H1 (cell line): ENCODE data around the gene ATP1A1. TPM values are rescaled to one million over a fixed set of nuclear protein-coding genes. Genes with fewer than 3 reads are reported as not detected.

Experiments
- CTCF ChIA-PET: fragments of 300-600 bp; sonication (Branson Sonifier 250); formaldehyde crosslinking; loops from one replicate; lab custom pipeline; 2021; ENCODE audit not compliant: partially characterized antibody; lab: Charles Lee
- POLR2A ChIA-PET: fragments of 300-600 bp; sonication (Branson Sonifier 250); formaldehyde crosslinking; loops from one replicate; lab custom pipeline; 2021; ENCODE audit warnings: inconsistent platforms; ENCODE audit not compliant: partially characterized antibody; lab: Charles Lee
- DNase-seq, 2 experiments: peaks; one replicate each; pipeline versions ENCODE4 v3.0.0 to v3.0.0-alpha.2; 2010 to 2022; ENCODE audit warnings: low spot score in 2 of 2, low read depth in 1 of 2, mixed read lengths in 1 of 2
- FAIRE-seq: peaks from 2 replicates; lab custom pipeline; 2011; peaks lifted over from hg19 to GRCh38; lab: Jason Lieb, UNC
- H2AFZ ChIP-seq: 2 replicates; pipeline ENCODE4 v1.8.1; 2012; ENCODE audit warnings: low read length, inconsistent platforms
- H2AK5ac ChIP-seq: 2 replicates; pipeline ENCODE4 v1.6.1; 2013; ENCODE audit warnings: low read depth, low read length
- H2BK120ac ChIP-seq: replicated peaks from 2 replicates; pipeline ENCODE3; 2013; ENCODE audit warnings: low read depth, low read length, inconsistent platforms
- H2BK12ac ChIP-seq: 2 replicates; pipeline ENCODE4 v1.6.1; 2013; ENCODE audit warnings: low read depth, low read length
- H2BK15ac ChIP-seq: 2 replicates; pipeline ENCODE4 v1.6.1; 2013; ENCODE audit warnings: low read length
- H2BK20ac ChIP-seq: 2 replicates; pipeline ENCODE4 v1.6.1; 2013; ENCODE audit warnings: low read length
- H2BK5ac ChIP-seq: 2 replicates; pipeline ENCODE4 v1.6.1; 2013; ENCODE audit warnings: low read depth, low read length
- H3K14ac ChIP-seq: 2 replicates; pipeline ENCODE4 v1.6.1; 2013; ENCODE audit warnings: inconsistent platforms; ENCODE audit not compliant: insufficient read length
- H3K18ac ChIP-seq: 2 replicates; pipeline ENCODE4 v1.6.1; 2013; ENCODE audit warnings: low read length; ENCODE audit errors: extremely low read depth
- H3K23ac ChIP-seq: 2 replicates; pipeline ENCODE4 v1.6.1; 2013; ENCODE audit warnings: inconsistent platforms; ENCODE audit not compliant: insufficient read length
- H3K23me2 ChIP-seq: 2 replicates; pipeline ENCODE4 v1.6.1; 2013; ENCODE audit warnings: low read depth, low read length
- H3K27ac ChIP-seq: 2 replicates; pipeline ENCODE4 v1.6.1; 2011; ENCODE audit warnings: low read depth, low read length, inconsistent platforms
- H3K27me3 ChIP-seq, 4 experiments: replicated peaks in 1 of 4; 1 replicate in 1 of 4; 2 replicates in 3 of 4; pipeline versions ENCODE4 v1.6.1 to v1.8.1; 2011 to 2013; ENCODE audit warnings: low read length in 3 of 4, mild to moderate bottlenecking in 3 of 4, inconsistent platforms in 2 of 4, mixed read lengths in 2 of 4, moderate library complexity in 1 of 4; ENCODE audit not compliant: control insufficient read depth in 3 of 4, insufficient read depth in 3 of 4; ENCODE audit errors: extremely low read depth in 1 of 4
- H3K36me3 ChIP-seq, 4 experiments: 2 replicates each; pipeline versions ENCODE4 v1.6.1 to v1.8.1; 2011 to 2013; ENCODE audit warnings: mild to moderate bottlenecking in 4 of 4, low read length in 3 of 4, moderate library complexity in 2 of 4, control low read depth in 1 of 4, inconsistent platforms in 1 of 4; ENCODE audit not compliant: insufficient read depth in 4 of 4, control insufficient read depth in 2 of 4
- H3K4ac ChIP-seq: replicated peaks from 2 replicates; pipeline ENCODE3; 2013; ENCODE audit warnings: low read length, low read depth, mixed read lengths, inconsistent platforms; ENCODE audit not compliant: insufficient read length
- H3K4me1 ChIP-seq, 4 experiments: replicated peaks in 1 of 4; 1 replicate in 1 of 4; 2 replicates in 3 of 4; pipeline versions ENCODE4 v1.6.1 to v1.8.1; 2011 to 2013; ENCODE audit warnings: low read length in 3 of 4, inconsistent platforms in 2 of 4, mixed read lengths in 1 of 4; ENCODE audit not compliant: insufficient read depth in 4 of 4, control insufficient read depth in 3 of 4
- H3K4me2 ChIP-seq, 2 experiments: 2 replicates each; pipeline versions ENCODE4 v1.6.1 to v1.8.1; 2011 to 2013; ENCODE audit warnings: low read depth in 2 of 2, low read length in 2 of 2, control low read depth in 1 of 2, inconsistent platforms in 1 of 2, mild to moderate bottlenecking in 1 of 2; ENCODE audit not compliant: insufficient read depth in 1 of 2
- H3K4me3 ChIP-seq, 4 experiments: fragments of 200-600, 300-600 bp in 1 of 4; sonication (generic), shearing (Covaris generic), sonication (Bioruptor Twin) in 1 of 4; 2 replicates each; pipeline versions ENCODE4 v1.5.1 to v1.8.1; 2011 to 2016; ENCODE audit warnings: low read length in 4 of 4, low read depth in 3 of 4, control low read depth in 2 of 4, inconsistent platforms in 2 of 4, mild to moderate bottlenecking in 2 of 4, mixed read lengths in 1 of 4, moderate library complexity in 1 of 4; ENCODE audit not compliant: insufficient read depth in 2 of 4; ENCODE audit errors: extremely low read depth in 1 of 4
- H3K56ac ChIP-seq: replicated peaks from 2 replicates; pipeline ENCODE3; 2013; ENCODE audit warnings: low read depth, mild to moderate bottlenecking, mixed read lengths, low read length, inconsistent platforms; ENCODE audit not compliant: insufficient read length
- H3K79me1 ChIP-seq: 2 replicates; pipeline ENCODE4 v1.6.1; 2013; ENCODE audit warnings: low read depth, low read length, control low read depth
- H3K79me2 ChIP-seq, 2 experiments: 2 replicates each; pipeline versions ENCODE4 v1.6.1 to v1.8.1; 2012 to 2013; ENCODE audit warnings: low read length in 2 of 2, mild to moderate bottlenecking in 2 of 2, inconsistent platforms in 1 of 2; ENCODE audit not compliant: insufficient read depth in 2 of 2, control insufficient read depth in 1 of 2
- H3K9ac ChIP-seq, 4 experiments: replicated peaks in 1 of 4; 1 replicate in 1 of 4; 2 replicates in 3 of 4; pipeline versions ENCODE4 v1.6.1 to v1.8.1; 2011 to 2013; ENCODE audit warnings: low read depth in 3 of 4, low read length in 3 of 4, control low read depth in 2 of 4, mild to moderate bottlenecking in 2 of 4, moderate library complexity in 2 of 4, inconsistent platforms in 1 of 4; ENCODE audit errors: extremely low read depth in 1 of 4
- H3K9me3 ChIP-seq, 2 experiments: 2 replicates each; pipeline versions ENCODE4 v1.6.1 to v1.8.1; 2012 to 2013; ENCODE audit warnings: mild to moderate bottlenecking in 2 of 2, moderate library complexity in 2 of 2, control low read depth in 1 of 2, inconsistent platforms in 1 of 2, low read depth in 1 of 2, low read length in 1 of 2, mixed read lengths in 1 of 2; ENCODE audit not compliant: insufficient read depth in 2 of 2
- H4K20me1 ChIP-seq, 2 experiments: replicated peaks in 1 of 2; 2 replicates each; pipeline versions ENCODE3 to v1.8.1; 2011 to 2013; ENCODE audit warnings: inconsistent platforms in 2 of 2, low read length in 2 of 2, mild to moderate bottlenecking in 1 of 2; ENCODE audit not compliant: insufficient read depth in 2 of 2, control insufficient read depth in 1 of 2
- H4K5ac ChIP-seq: 2 replicates; pipeline ENCODE4 v1.6.1; 2013; ENCODE audit warnings: low read length, low read depth, mixed read lengths, inconsistent platforms; ENCODE audit not compliant: insufficient read length
- H4K8ac ChIP-seq: 2 replicates; pipeline ENCODE4 v1.8.0; 2013; ENCODE audit warnings: mild to moderate bottlenecking, moderate library complexity, low read length, inconsistent platforms; ENCODE audit not compliant: insufficient read depth; ENCODE audit errors: extremely low read depth
- H4K91ac ChIP-seq: replicated peaks from 2 replicates; pipeline ENCODE3; 2013; ENCODE audit warnings: low read length, mixed read lengths, inconsistent platforms; ENCODE audit not compliant: insufficient read length
- GTF2F1 ChIP-seq: IDR thresholded peaks from 2 replicates; pipeline ENCODE4 v1.6.1; 2012; ENCODE audit warnings: low read depth, low read length, improper control_type of control experiment, borderline replicate concordance
- JUND ChIP-seq: IDR thresholded peaks from 2 replicates; pipeline ENCODE4 v1.6.1; 2011; ENCODE audit warnings: mild to moderate bottlenecking, improper control_type of control experiment, low read length
- KDM1A ChIP-seq: fragments of 200-600, 300-600 bp; sonication (generic); IDR thresholded peaks from 2 replicates; pipeline ENCODE4 v1.7.1; 2016; ENCODE audit warnings: mild to moderate bottlenecking, low read length, borderline replicate concordance
- SRF ChIP-seq: IDR thresholded peaks from 2 replicates; pipeline ENCODE4 v1.6.1; 2011; ENCODE audit warnings: mild to moderate bottlenecking, low read depth, low read length, moderate library complexity
- SUZ12 ChIP-seq: fragments of 200-600 bp; sonication (generic); IDR thresholded peaks from 2 replicates; pipeline ENCODE4 v1.6.1; 2012; ENCODE audit warnings: mild to moderate bottlenecking, inconsistent platforms, low read length, moderate library complexity, mixed read lengths
- TEAD4 ChIP-seq: IDR thresholded peaks from 2 replicates; pipeline ENCODE4 v1.6.1; 2012; ENCODE audit warnings: low read depth, low read length, inconsistent platforms, mixed read lengths
- WGBS, 2 experiments: shearing (Covaris generic) in 1 of 2; methylation state at CpG; one replicate each; pipeline versions ENCODE4 v1.1.6 to v1.1.7; 2013 to 2015; ENCODE audit warnings: low lambda C conversion rate in 2 of 2, mixed read lengths in 2 of 2, inconsistent platforms in 1 of 2, low coverage in 1 of 2, missing lambda C conversion rate in 1 of 2; ENCODE audit not compliant: insufficient replicate concordance in 2 of 2, insufficient coverage in 1 of 2, insufficient read length in 1 of 2; ENCODE audit errors: extremely low coverage in 1 of 2, missing lambda C conversion rate in 1 of 2; 5-methylcytosine and 5-hydroxymethylcytosine counted together
- polyA plus RNA-seq, 7 experiments: library from polyadenylated mRNA; depleted of rRNA in 3 of 7; stranded (reverse) in 5 of 7; unstranded in 2 of 7; fragments of >200 nt in 5 of 7; fragments of 200-250 nt in 2 of 7; gene quantifications; 1 replicate in 5 of 7; 2 replicates in 1 of 7; 4 replicates in 1 of 7; pipeline versions ENCODE4 v1.2.1 to v1.2.3, GENCODE V29; 2011 to 2013; ENCODE audit warnings: missing spikeins in 2 of 7, mixed read lengths in 2 of 7
- total RNA-seq: library from RNA; stranded (reverse); fragmentation: NEBNext Ultra II Directional; extraction: Animal tissue kit (Norgen Biotek cat#: 25700); gene quantifications from 2 replicates; pipeline ENCODE4 v1.2.1, GENCODE V29; 2021

The ATP1A1 gene
- total and polyA plus RNA-seq, 2 of the 8 experiments (the other 6 are each of a cell fraction or from before 2014, with no cell fraction given), result 222 to 325 TPM

GRCh38 chr1:116326486-116326885, 46.6 kb upstream of the ATP1A1 start:
- H3K14ac ChIP-seq, result no peak overlapping the region

More at GRCh38 chr1:116326486-116326885, 46.6 kb upstream of the ATP1A1 start:
- H2AK5ac ChIP-seq, result no peak overlapping the region
- no peaks in the 10 kb centered on the region for H3K27me3 ChIP-seq
- H3K79me2 ChIP-seq, result no peaks in the 10 kb centered on the region
- no peak overlapping the region for H3K27ac ChIP-seq
- POLR2A ChIA-PET, result no interaction called here
- H2BK120ac ChIP-seq, result no peak overlapping the region
- no peak overlapping the region for H3K23ac ChIP-seq
- no peak overlapping the region for H2AFZ ChIP-seq
- no peak overlapping the region for H2BK15ac ChIP-seq
- no peak overlapping the region for H3K18ac ChIP-seq
- no peak overlapping the region for H3K9ac ChIP-seq
- H3K79me1 ChIP-seq, result no peaks in the 10 kb centered on the region
- H3K4me2 ChIP-seq, result no peak overlapping the region
- H4K8ac ChIP-seq, result no peak overlapping the region
- no peaks in the 10 kb centered on the region for H3K23me2 ChIP-seq
- no peak overlapping the region for H3K4me3 ChIP-seq
- no peak overlapping the region for H3K56ac ChIP-seq
- no peak overlapping the region for H2BK5ac ChIP-seq
- no peak overlapping the region for H2BK20ac ChIP-seq
- CTCF ChIA-PET, result no interaction called here
- 91% methylated on average over 1 of the region's 1 CpG; no CpG with 5 or more reads in 1 of the 2 experiments for WGBS, 2 experiments
- H4K91ac ChIP-seq, result no peak overlapping the region
- no peaks in the 10 kb centered on the region for H4K20me1 ChIP-seq
- no peaks in the 10 kb centered on the region for H3K4me1 ChIP-seq
- H3K36me3 ChIP-seq, result no peaks in the 10 kb centered on the region
- H3K4ac ChIP-seq, result no peak overlapping the region
- H3K9me3 ChIP-seq, result no peaks in the 10 kb centered on the region
- FAIRE-seq (no peak), DNase-seq (no peak)
- no peak overlapping the region for H4K5ac ChIP-seq
- TF ChIP-seq KDM1A (no peak), SRF (no peak), SUZ12 (no peak), JUND (no peak), TEAD4 (no peak), GTF2F1 (no peak)
- no peak overlapping the region for H2BK12ac ChIP-seq
